Fibroblast of the aortic adventitia (primary cell): ENCODE measurements around the gene RASSF7. TPM values are rescaled to one million over a fixed set of nuclear protein-coding genes. Genes with fewer than 3 reads are reported as not detected.

Experiments used
- DNase-seq: peaks from one replicate; pipeline ENCODE4 v3.0.0-alpha.2; 2010; ENCODE audit warnings: low read depth
- H3K4me3 ChIP-seq: 2 replicates; pipeline ENCODE4 v1.5.1; 2011; ENCODE audit warnings: low read depth, mild to moderate bottlenecking, control low read depth, low read length, moderate library complexity
- total RNA-seq: library from RNA; depleted of rRNA; stranded (reverse); fragments of >200 nt; gene quantifications from 2 replicates; pipeline ENCODE4 v1.2.3, GENCODE V29; 2012; ENCODE audit warnings: low replicate concordance
- TF ChIP-seq, protein P1 (sequence below): IDR thresholded peaks from 2 replicates; pipeline ENCODE4 v1.5.1; 2011; ENCODE audit warnings: mild to moderate bottlenecking, low read length, control low read depth, inconsistent platforms; ENCODE audit not compliant: insufficient read depth

The RASSF7 gene
- total RNA-seq, 1 donor, result 1.6 TPM

DNA sequence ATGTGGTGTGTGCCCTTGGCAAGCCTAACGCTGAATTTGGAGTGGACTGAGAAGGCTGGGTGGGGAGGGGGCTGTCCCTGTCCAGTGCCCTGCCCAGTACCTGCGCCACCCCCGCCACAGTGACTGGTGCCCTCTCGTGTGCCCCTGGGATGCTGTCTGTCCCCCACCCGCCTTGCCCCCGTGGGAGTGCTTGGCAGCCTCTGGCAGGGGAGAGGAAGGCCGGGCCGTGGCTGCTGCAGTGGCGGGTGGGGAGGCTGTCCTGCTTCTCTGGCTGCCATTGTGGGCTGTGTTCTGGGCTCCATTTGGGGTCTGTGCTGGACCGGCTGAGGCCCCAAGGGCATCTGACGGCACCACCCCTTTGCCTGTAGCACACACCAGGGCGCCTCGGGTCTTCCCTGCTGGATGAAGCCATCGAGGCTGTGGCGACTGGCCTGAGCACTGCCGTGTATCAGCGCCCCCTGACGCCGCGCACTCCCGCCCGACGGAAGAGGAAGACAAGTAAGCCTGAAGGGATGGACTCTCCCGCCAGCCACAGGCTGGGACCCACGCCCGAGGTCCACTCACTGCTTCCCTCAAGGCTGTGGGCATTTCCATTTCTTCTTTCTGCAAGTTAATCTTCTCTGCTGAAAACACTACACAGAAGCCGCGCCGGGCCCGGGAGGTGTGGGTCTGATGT is 37.4 kb downstream of the RASSF7 start:
- no peak overlapping the region for H3K4me3 ChIP-seq
- TF ChIP-seq, protein P1, sequence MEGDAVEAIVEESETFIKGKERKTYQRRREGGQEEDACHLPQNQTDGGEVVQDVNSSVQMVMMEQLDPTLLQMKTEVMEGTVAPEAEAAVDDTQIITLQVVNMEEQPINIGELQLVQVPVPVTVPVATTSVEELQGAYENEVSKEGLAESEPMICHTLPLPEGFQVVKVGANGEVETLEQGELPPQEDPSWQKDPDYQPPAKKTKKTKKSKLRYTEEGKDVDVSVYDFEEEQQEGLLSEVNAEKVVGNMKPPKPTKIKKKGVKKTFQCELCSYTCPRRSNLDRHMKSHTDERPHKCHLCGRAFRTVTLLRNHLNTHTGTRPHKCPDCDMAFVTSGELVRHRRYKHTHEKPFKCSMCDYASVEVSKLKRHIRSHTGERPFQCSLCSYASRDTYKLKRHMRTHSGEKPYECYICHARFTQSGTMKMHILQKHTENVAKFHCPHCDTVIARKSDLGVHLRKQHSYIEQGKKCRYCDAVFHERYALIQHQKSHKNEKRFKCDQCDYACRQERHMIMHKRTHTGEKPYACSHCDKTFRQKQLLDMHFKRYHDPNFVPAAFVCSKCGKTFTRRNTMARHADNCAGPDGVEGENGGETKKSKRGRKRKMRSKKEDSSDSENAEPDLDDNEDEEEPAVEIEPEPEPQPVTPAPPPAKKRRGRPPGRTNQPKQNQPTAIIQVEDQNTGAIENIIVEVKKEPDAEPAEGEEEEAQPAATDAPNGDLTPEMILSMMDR, result no peak
- DNase-seq, result no peak

GRCh38 chr11:601573-602245 is 40.9 kb downstream of the RASSF7 start:
- no peak overlapping the region for H3K4me3 ChIP-seq
- DNase-seq, result no peak
- TF ChIP-seq, protein P1, result no peak

- TF ChIP-seq, protein P1, result no peak
- DNase-seq, result no peak
- H3K4me3 ChIP-seq, result no peak overlapping the region
Observed at GRCh38 chr11:603154-603553, 42.4 kb downstream of the RASSF7 start.

DNA sequence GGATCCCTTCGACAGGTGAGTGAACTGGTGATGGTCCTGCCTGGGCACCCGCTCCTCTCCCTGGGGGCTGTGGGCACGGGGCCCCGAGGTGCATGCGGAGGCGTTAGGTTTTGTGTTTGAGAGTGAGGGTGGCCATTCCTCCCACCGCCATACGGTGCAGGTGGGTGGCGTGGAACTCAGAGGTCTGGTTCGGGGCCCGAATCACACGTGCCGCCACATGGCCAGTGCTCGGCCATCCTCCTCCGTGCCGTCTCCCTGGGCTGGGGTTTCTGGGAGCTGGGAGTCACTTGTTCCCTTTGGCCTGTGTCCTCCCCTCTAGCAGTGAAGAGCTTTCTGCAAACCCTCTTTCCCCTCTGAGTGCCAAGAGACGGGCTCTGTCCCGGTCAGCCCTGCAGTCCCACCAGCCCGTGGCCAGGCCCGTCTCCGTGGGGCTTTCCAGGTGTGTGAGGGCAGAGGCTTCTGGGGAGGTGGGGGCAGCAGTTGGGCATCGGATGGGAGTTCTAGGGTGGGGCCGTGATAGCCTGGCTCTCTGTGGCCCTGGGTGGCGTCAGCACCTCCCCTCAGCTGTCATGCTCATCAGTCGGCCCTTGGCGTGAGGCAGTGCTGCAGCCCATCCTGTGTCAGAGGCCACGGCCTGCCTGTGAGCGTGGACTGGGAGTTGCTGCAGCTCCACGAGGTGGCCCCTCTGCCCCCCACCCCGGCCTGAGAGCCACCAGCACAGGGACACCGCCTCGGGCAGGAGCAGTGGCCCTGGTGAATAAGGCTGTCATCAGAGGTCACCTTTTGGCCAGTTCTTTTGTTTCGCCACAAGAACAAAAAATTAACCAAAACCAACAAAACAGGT is 44.7 kb downstream of the RASSF7 start:
- DNase-seq, result no peak
- H3K4me3 ChIP-seq, result no peak overlapping the region
- TF ChIP-seq, protein P1, result no peak

GRCh38 chr11:606245-606644 is 45.5 kb downstream of the RASSF7 start:
- peak; percentile 43 for DNase-seq

More at GRCh38 chr11:606245-606644, 45.5 kb downstream of the RASSF7 start:
- H3K4me3 ChIP-seq, result no peak overlapping the region
- TF ChIP-seq, protein P1, result no peak
